GM12878 (cell line): ENCODE results near the gene RAB3A. TPM values are rescaled to one million over a fixed set of nuclear protein-coding genes. Genes with fewer than 3 reads are reported as not detected.

Experiments
- ATAC-seq: fragments of 200-7000 bp; cut with Tn5 transposase; 3 replicates; pipeline ENCODE4 v1.9.1; 2020; ENCODE audit warnings: mild to moderate bottlenecking, moderate library complexity
- BruUV-seq: library from RNA; stranded (reverse); fragments of 400-500 nt; replicated peaks from 2 replicates; lab custom pipeline; 2021; lab: Mats Ljungman, UMichigan
- CTCF ChIA-PET: fragments of 300-600 bp; sonication (Branson Sonifier 250); formaldehyde crosslinking; extraction: SDS; loops from one replicate; lab custom pipeline; 2021; ENCODE audit warnings: inconsistent platforms; lab: Yijun Ruan, JAX
- POLR2A ChIA-PET: fragments of 350-600 bp; formaldehyde crosslinking; extraction: SDS; loops from one replicate; lab custom pipeline; 2021; ENCODE audit warnings: inconsistent platforms; lab: Charles Lee
- RAD21 ChIA-PET: fragments of 300-600 bp; sonication (Branson Sonifier 250); formaldehyde crosslinking; loops from one replicate; lab custom pipeline; 2023; ENCODE audit warnings: antibody characterized with exemption; ENCODE audit not compliant: unreplicated experiment; lab: Charles Lee
- SMC1A ChIA-PET: fragments of 300-600 bp; sonication (Branson Sonifier 250); formaldehyde crosslinking; loops from one replicate; lab custom pipeline; 2023; ENCODE audit not compliant: unreplicated experiment, uncharacterized antibody; lab: Charles Lee
- DNase-seq: peaks from one replicate; pipeline ENCODE4 v3.0.0-alpha.2; 2011; ENCODE audit warnings: low read depth, low spot score
- FAIRE-seq: peaks from 3 replicates; lab custom pipeline; 2011; peaks lifted over from hg19 to GRCh38; lab: Jason Lieb, UNC
- H2AFZ ChIP-seq: 2 replicates; pipeline ENCODE4 v1.6.0; 2011; ENCODE audit warnings: low read depth, low read length, control low read depth; ENCODE audit not compliant: control insufficient read depth
- H3K27ac ChIP-seq: 2 replicates; pipeline ENCODE4 v1.5.1; 2011; ENCODE audit warnings: control low read depth; ENCODE audit not compliant: control insufficient read depth, insufficient read depth
- H3K27me3 ChIP-seq, 2 experiments: replicated peaks in 1 of 2; 2 replicates each; pipeline versions ENCODE4 v1.6.0 to v1.6.1; 2011; ENCODE audit warnings: low read length in 1 of 2; ENCODE audit not compliant: control insufficient read depth in 2 of 2, insufficient read depth in 2 of 2
- H3K36me3 ChIP-seq, 2 experiments: 2 replicates each; pipeline ENCODE4 v1.5.1; 2011; ENCODE audit warnings: low read length in 1 of 2; ENCODE audit not compliant: control insufficient read depth in 2 of 2, insufficient read depth in 2 of 2
- H3K4me1 ChIP-seq: 2 replicates; pipeline ENCODE4 v1.6.1; 2011; ENCODE audit warnings: mild to moderate bottlenecking, low read length, moderate library complexity, mixed read lengths; ENCODE audit not compliant: control insufficient read depth, insufficient read depth
- H3K4me2 ChIP-seq: 2 replicates; pipeline ENCODE4 v1.6.0; 2011; ENCODE audit warnings: control low read depth; ENCODE audit not compliant: control insufficient read depth, insufficient read depth
- H3K4me3 ChIP-seq: fragments of 200-600 bp; sonication (generic); 2 replicates; pipeline ENCODE4 v1.5.1; 2016
- H3K79me2 ChIP-seq: 2 replicates; pipeline ENCODE4 v1.6.0; 2011; ENCODE audit warnings: low read length; ENCODE audit not compliant: control insufficient read depth, insufficient read depth
- H3K9ac ChIP-seq: 2 replicates; pipeline ENCODE4 v1.8.0; 2011; ENCODE audit warnings: low read length, control low read depth, mixed read lengths; ENCODE audit not compliant: control insufficient read depth, insufficient read depth
- H3K9me3 ChIP-seq: replicated peaks from 3 replicates; pipeline ENCODE4 v1.5.1; 2011; ENCODE audit warnings: mild to moderate bottlenecking, low read length; ENCODE audit not compliant: control insufficient read depth, insufficient read depth
- H4K20me1 ChIP-seq: 2 replicates; pipeline ENCODE4 v1.6.0; 2011; ENCODE audit not compliant: control insufficient read depth, insufficient read depth
- REST ChIP-seq: IDR thresholded peaks from 2 replicates; pipeline ENCODE4 v1.6.1; 2012; ENCODE audit warnings: mild to moderate bottlenecking, low read depth, low read length
- ZBTB11 ChIP-seq: fragments of 450-650 bp; formaldehyde crosslinking; IDR thresholded peaks from 2 replicates; pipeline ENCODE4 v1.5.0; 2022; ENCODE audit warnings: mild to moderate bottlenecking, missing genetic modification characterization
- WGBS: methylation state at CpG from one replicate; pipeline ENCODE4 v1.1.6; 2016; ENCODE audit warnings: low lambda C conversion rate; ENCODE audit not compliant: insufficient replicate concordance, insufficient coverage; ENCODE audit errors: missing lambda C conversion rate; 5-methylcytosine and 5-hydroxymethylcytosine counted together
- in situ Hi-C: fragments of 300-500 bp; cut with MboI; formaldehyde crosslinking; loops from 9 replicates; pipeline ENCODE4 v1.14.3; 2018; ENCODE audit warnings: mixed read lengths
- intact Hi-C: fragments of 100-400 bp; cut with micrococcal nuclease; formaldehyde crosslinking; loops from one replicate; pipeline ENCODE4 v1.14.2; 2022; ENCODE audit not compliant: unreplicated experiment
- polyA plus RNA-seq, 11 experiments: library from polyadenylated mRNA; depleted of rRNA in 4 of 11; unstranded in 6 of 11; stranded (reverse) in 5 of 11; fragments of >200 nt; fragmentation: Nextera tagmentation in 4 of 11; fragmentation: Illumina TruSeq in 1 of 11; extraction: Ambion mirVana in 4 of 11; extraction: Trizol in 1 of 11; gene quantifications; 1 replicate in 1 of 11; 2 replicates in 10 of 11; pipeline versions ENCODE4 v1.2.1 to v1.2.3, GENCODE V29; 2011 to 2016; ENCODE audit warnings: inconsistent platforms in 2 of 11, missing spikeins in 2 of 11, low read depth in 1 of 11
- total RNA-seq, 4 experiments: library from RNA; depleted of rRNA in 3 of 4; stranded (reverse); fragments of >200 nt in 3 of 4; fragmentation: Illumina TruSeq in 1 of 4; extraction: Trizol in 1 of 4; gene quantifications; 2 replicates each; pipeline versions ENCODE4 v1.2.1 to v1.2.3, GENCODE V29; 2013 to 2021
- TF ChIP-seq, protein P1 (sequence below): IDR thresholded peaks from 2 replicates; pipeline ENCODE4 v1.6.1; 2012; ENCODE audit warnings: low read depth, low read length, improper control_type of control experiment

RAB3A gene
- total and polyA plus RNA-seq, 10 of the 15 experiments (the other 5 are each of a cell fraction or from before 2014, with no cell fraction given), result 0.07 to 3.5 (median 1.2) TPM; not detected in 1

GRCh38 chr19:18206018-18206417 lies 2.2 kb upstream of the RAB3A start:
- FAIRE-seq, result no peak

More at GRCh38 chr19:18206018-18206417, 2.2 kb upstream of the RAB3A start:
- Histone ChIP-seq H3K9ac (no peak overlapping the region), H3K9me3 (no peaks in the 10 kb centered on the region), H3K4me1 (peaks cover 6% of the 10 kb centered on the region), H3K4me3 (no peak overlapping the region), H4K20me1 (no peaks in the 10 kb centered on the region), H2AFZ (no peak overlapping the region), H3K27me3 (no peaks in the 10 kb centered on the region), H3K79me2 (peaks cover 9% of the 10 kb centered on the region), H3K36me3 (no peaks in the 10 kb centered on the region; a peak in 1 of 4 replicates), H3K27ac (no peak overlapping the region), H3K4me2 (no peak overlapping the region)
- ATAC-seq (no peak), DNase-seq (no peak)
- WGBS, result 73% methylated on average over 12 of the region's 12 CpGs
- CTCF ChIA-PET, result interaction anchor here (1.2 to 11.7 kb wide), 9 partner anchors 14 to 209 kb away, joined by 3 to 213 read pairs (median 7); partner anchors contain the start of gene MPV17L2
- POLR2A ChIA-PET, result interaction anchor here (0.5 to 3.4 kb wide), 10 partner anchors 14 to 211 kb away, joined by 3 to 29 read pairs (median 4); partner anchors contain the start of genes JUND and MPV17L2
- intact Hi-C loops (loop anchor here (5.0 to 10.0 kb wide), 2 partner anchors 121 to 209 kb away; partner anchors contain the start of gene SSBP4), in situ Hi-C loops (loop anchor here (5.0 kb wide), 1 partner anchor 41 kb away; no protein-coding TSS in a partner anchor)
- SMC1A ChIA-PET, result interaction anchor here (1.0 to 9.5 kb wide), 9 partner anchors 14 to 205 kb away, joined by 3 to 121 read pairs (median 5); a partner anchor contains a TSS
- RAD21 ChIA-PET, result interaction anchor here (0.9 to 8.1 kb wide), 8 partner anchors 14 to 143 kb away, joined by 3 to 175 read pairs (median 10); partner anchors contain the start of genes JUND and MPV17L2
- TF ChIP-seq, protein P1, sequence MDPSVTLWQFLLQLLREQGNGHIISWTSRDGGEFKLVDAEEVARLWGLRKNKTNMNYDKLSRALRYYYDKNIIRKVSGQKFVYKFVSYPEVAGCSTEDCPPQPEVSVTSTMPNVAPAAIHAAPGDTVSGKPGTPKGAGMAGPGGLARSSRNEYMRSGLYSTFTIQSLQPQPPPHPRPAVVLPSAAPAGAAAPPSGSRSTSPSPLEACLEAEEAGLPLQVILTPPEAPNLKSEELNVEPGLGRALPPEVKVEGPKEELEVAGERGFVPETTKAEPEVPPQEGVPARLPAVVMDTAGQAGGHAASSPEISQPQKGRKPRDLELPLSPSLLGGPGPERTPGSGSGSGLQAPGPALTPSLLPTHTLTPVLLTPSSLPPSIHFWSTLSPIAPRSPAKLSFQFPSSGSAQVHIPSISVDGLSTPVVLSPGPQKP, result no peak
- TF ChIP-seq ZBTB11 (CRISPR knock-in tag), result no peak
- TF ChIP-seq REST, result no peak
- no TSS peak for BruUV-seq
